ENCODE data around the gene FAF1.
"Not testable (repeated sequence)": the region's sequence is repeated elsewhere in the genome, so short reads cannot be mapped to it uniquely, and the experiment has no call there.

GRCh38 chr1:50754764-50755163, 205.3 kb downstream of the FAF1 start:
- not testable (repeated sequence) for TF ChIP-seq CTCF (IDR thresholded peaks at IDR 0.05; ENCODE audit: extremely low read depth in 1 of 2, insufficient read depth in 1 of 2, low read depth in 1 of 2, low read length in 2 of 2); MYC (IDR thresholded peaks at IDR 0.05; ENCODE audit: low read depth, low read length); POLR2A (IDR thresholded peaks at IDR 0.05; ENCODE audit: low read depth, low read length); POLR2AphosphoS5 (IDR thresholded peaks at IDR 0.05; ENCODE audit: insufficient read depth, low read depth, low read length); EZH2 (IDR thresholded peaks at IDR 0.05; ENCODE audit: borderline replicate concordance, low read depth, low read length, severe bottlenecking); GATA2 (IDR thresholded peaks at IDR 0.05; ENCODE audit: insufficient read depth, insufficient read length, low read depth, low read length); FOS (IDR thresholded peaks at IDR 0.05; ENCODE audit: borderline replicate concordance, insufficient read depth, low read length); JUN (IDR thresholded peaks at IDR 0.05; ENCODE audit: borderline replicate concordance, insufficient read depth, insufficient read length, low read depth)
- TF ChIP-seq, protein P1, sequence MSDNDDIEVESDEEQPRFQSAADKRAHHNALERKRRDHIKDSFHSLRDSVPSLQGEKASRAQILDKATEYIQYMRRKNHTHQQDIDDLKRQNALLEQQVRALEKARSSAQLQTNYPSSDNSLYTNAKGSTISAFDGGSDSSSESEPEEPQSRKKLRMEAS (IDR thresholded peaks at IDR 0.05; ENCODE audit: insufficient read depth, insufficient read length), result not testable (repeated sequence)
